HG03108 (cell line): ENCODE data around the gene CNIH3.

Experiments
- ATAC-seq: cut with Tn5 transposase; IDR thresholded peaks from one replicate; pipeline ENCODE4 v1.9.1; 2021; ENCODE audit warnings: moderate library complexity; ENCODE audit not compliant: unreplicated experiment

The CNIH3 gene

GRCh38 chr1:224767676-224768075, 151.6 kb downstream of the CNIH3 start:
- ATAC-seq = no peak

- ATAC-seq = no peak
Measured at GRCh38 chr1:224768971-224769370, 152.9 kb downstream of the CNIH3 start.

GRCh38 chr1:224769452-224770335, 153.6 kb downstream of the CNIH3 start:
- no peak for ATAC-seq

- no peak for ATAC-seq
Measured at GRCh38 chr1:224770336-224770693, 154.2 kb downstream of the CNIH3 start.

- no peak for ATAC-seq
Measured at GRCh38 chr1:224773646-224774045, 157.5 kb downstream of the CNIH3 start.

- ATAC-seq = no peak
Measured at GRCh38 chr1:224774378-224774777, 158.3 kb downstream of the CNIH3 start.

- no peak for ATAC-seq
Measured at GRCh38 chr1:224777180-224777579, 161.1 kb downstream of the CNIH3 start.

- no peak for ATAC-seq
Measured at GRCh38 chr1:224779536-224779935, 163.4 kb downstream of the CNIH3 start.

GRCh38 chr1:224780736-224781135, 164.6 kb downstream of the CNIH3 start:
- ATAC-seq = no peak

- no peak for ATAC-seq
Measured at GRCh38 chr1:224781800-224782199, 165.7 kb downstream of the CNIH3 start.

GRCh38 chr1:224782281-224783000, 166.3 kb downstream of the CNIH3 start:
- ATAC-seq = no peak

GRCh38 chr1:224783006-224783651, 167.0 kb downstream of the CNIH3 start:
- ATAC-seq = peak; percentile 81

- ATAC-seq = no peak
Measured at GRCh38 chr1:224784265-224785039, 168.3 kb downstream of the CNIH3 start.

- no peak for ATAC-seq
Measured at GRCh38 chr1:224785040-224785328, 168.9 kb downstream of the CNIH3 start.

GRCh38 chr1:224785622-224786021, 169.5 kb downstream of the CNIH3 start:
- no peak for ATAC-seq

GRCh38 chr1:224786533-224787250, 170.6 kb downstream of the CNIH3 start:
- no peak for ATAC-seq

GRCh38 chr1:224789311-224789710, 173.2 kb downstream of the CNIH3 start:
- ATAC-seq = no peak
